H1 (cell line): Measurements from ENCODE around the gene CRELD1. TPM values are rescaled to one million over a fixed set of nuclear protein-coding genes. Genes with fewer than 3 reads are reported as not detected.

Experiments used
- CTCF ChIA-PET: fragments of 300-600 bp; sonication (Branson Sonifier 250); formaldehyde crosslinking; loops from one replicate; lab custom pipeline; 2021; ENCODE audit not compliant: partially characterized antibody; lab: Charles Lee
- POLR2A ChIA-PET: fragments of 300-600 bp; sonication (Branson Sonifier 250); formaldehyde crosslinking; loops from one replicate; lab custom pipeline; 2021; ENCODE audit warnings: inconsistent platforms; ENCODE audit not compliant: partially characterized antibody; lab: Charles Lee
- DNase-seq, 2 experiments: peaks; one replicate each; pipeline versions ENCODE4 v3.0.0 to v3.0.0-alpha.2; 2010 to 2022; ENCODE audit warnings: low spot score in 2 of 2, low read depth in 1 of 2, mixed read lengths in 1 of 2
- FAIRE-seq: peaks from 2 replicates; lab custom pipeline; 2011; peaks lifted over from hg19 to GRCh38; lab: Jason Lieb, UNC
- H2AFZ ChIP-seq: 2 replicates; pipeline ENCODE4 v1.8.1; 2012; ENCODE audit warnings: low read length, inconsistent platforms
- H2AK5ac ChIP-seq: 2 replicates; pipeline ENCODE4 v1.6.1; 2013; ENCODE audit warnings: low read depth, low read length
- H2BK120ac ChIP-seq: replicated peaks from 2 replicates; pipeline ENCODE3; 2013; ENCODE audit warnings: low read depth, low read length, inconsistent platforms
- H2BK12ac ChIP-seq: 2 replicates; pipeline ENCODE4 v1.6.1; 2013; ENCODE audit warnings: low read depth, low read length
- H2BK15ac ChIP-seq: 2 replicates; pipeline ENCODE4 v1.6.1; 2013; ENCODE audit warnings: low read length
- H2BK20ac ChIP-seq: 2 replicates; pipeline ENCODE4 v1.6.1; 2013; ENCODE audit warnings: low read length
- H2BK5ac ChIP-seq: 2 replicates; pipeline ENCODE4 v1.6.1; 2013; ENCODE audit warnings: low read depth, low read length
- H3K14ac ChIP-seq: 2 replicates; pipeline ENCODE4 v1.6.1; 2013; ENCODE audit warnings: inconsistent platforms; ENCODE audit not compliant: insufficient read length
- H3K18ac ChIP-seq: 2 replicates; pipeline ENCODE4 v1.6.1; 2013; ENCODE audit warnings: low read length; ENCODE audit errors: extremely low read depth
- H3K23ac ChIP-seq: 2 replicates; pipeline ENCODE4 v1.6.1; 2013; ENCODE audit warnings: inconsistent platforms; ENCODE audit not compliant: insufficient read length
- H3K23me2 ChIP-seq: 2 replicates; pipeline ENCODE4 v1.6.1; 2013; ENCODE audit warnings: low read depth, low read length
- H3K27ac ChIP-seq: 2 replicates; pipeline ENCODE4 v1.6.1; 2011; ENCODE audit warnings: low read depth, low read length, inconsistent platforms
- H3K27me3 ChIP-seq, 4 experiments: replicated peaks in 1 of 4; 1 replicate in 1 of 4; 2 replicates in 3 of 4; pipeline versions ENCODE4 v1.6.1 to v1.8.1; 2011 to 2013; ENCODE audit warnings: low read length in 3 of 4, mild to moderate bottlenecking in 3 of 4, inconsistent platforms in 2 of 4, mixed read lengths in 2 of 4, moderate library complexity in 1 of 4; ENCODE audit not compliant: control insufficient read depth in 3 of 4, insufficient read depth in 3 of 4; ENCODE audit errors: extremely low read depth in 1 of 4
- H3K36me3 ChIP-seq, 4 experiments: 2 replicates each; pipeline versions ENCODE4 v1.6.1 to v1.8.1; 2011 to 2013; ENCODE audit warnings: mild to moderate bottlenecking in 4 of 4, low read length in 3 of 4, moderate library complexity in 2 of 4, control low read depth in 1 of 4, inconsistent platforms in 1 of 4; ENCODE audit not compliant: insufficient read depth in 4 of 4, control insufficient read depth in 2 of 4
- H3K4ac ChIP-seq: replicated peaks from 2 replicates; pipeline ENCODE3; 2013; ENCODE audit warnings: low read length, low read depth, mixed read lengths, inconsistent platforms; ENCODE audit not compliant: insufficient read length
- H3K4me1 ChIP-seq, 4 experiments: replicated peaks in 1 of 4; 1 replicate in 1 of 4; 2 replicates in 3 of 4; pipeline versions ENCODE4 v1.6.1 to v1.8.1; 2011 to 2013; ENCODE audit warnings: low read length in 3 of 4, inconsistent platforms in 2 of 4, mixed read lengths in 1 of 4; ENCODE audit not compliant: insufficient read depth in 4 of 4, control insufficient read depth in 3 of 4
- H3K4me2 ChIP-seq, 2 experiments: 2 replicates each; pipeline versions ENCODE4 v1.6.1 to v1.8.1; 2011 to 2013; ENCODE audit warnings: low read depth in 2 of 2, low read length in 2 of 2, control low read depth in 1 of 2, inconsistent platforms in 1 of 2, mild to moderate bottlenecking in 1 of 2; ENCODE audit not compliant: insufficient read depth in 1 of 2
- H3K4me3 ChIP-seq, 4 experiments: fragments of 200-600, 300-600 bp in 1 of 4; sonication (generic), shearing (Covaris generic), sonication (Bioruptor Twin) in 1 of 4; 2 replicates each; pipeline versions ENCODE4 v1.5.1 to v1.8.1; 2011 to 2016; ENCODE audit warnings: low read length in 4 of 4, low read depth in 3 of 4, control low read depth in 2 of 4, inconsistent platforms in 2 of 4, mild to moderate bottlenecking in 2 of 4, mixed read lengths in 1 of 4, moderate library complexity in 1 of 4; ENCODE audit not compliant: insufficient read depth in 2 of 4; ENCODE audit errors: extremely low read depth in 1 of 4
- H3K56ac ChIP-seq: replicated peaks from 2 replicates; pipeline ENCODE3; 2013; ENCODE audit warnings: low read depth, mild to moderate bottlenecking, mixed read lengths, low read length, inconsistent platforms; ENCODE audit not compliant: insufficient read length
- H3K79me1 ChIP-seq: 2 replicates; pipeline ENCODE4 v1.6.1; 2013; ENCODE audit warnings: low read depth, low read length, control low read depth
- H3K79me2 ChIP-seq, 2 experiments: 2 replicates each; pipeline versions ENCODE4 v1.6.1 to v1.8.1; 2012 to 2013; ENCODE audit warnings: low read length in 2 of 2, mild to moderate bottlenecking in 2 of 2, inconsistent platforms in 1 of 2; ENCODE audit not compliant: insufficient read depth in 2 of 2, control insufficient read depth in 1 of 2
- H3K9ac ChIP-seq, 4 experiments: replicated peaks in 1 of 4; 1 replicate in 1 of 4; 2 replicates in 3 of 4; pipeline versions ENCODE4 v1.6.1 to v1.8.1; 2011 to 2013; ENCODE audit warnings: low read depth in 3 of 4, low read length in 3 of 4, control low read depth in 2 of 4, mild to moderate bottlenecking in 2 of 4, moderate library complexity in 2 of 4, inconsistent platforms in 1 of 4; ENCODE audit errors: extremely low read depth in 1 of 4
- H3K9me3 ChIP-seq, 2 experiments: 2 replicates each; pipeline versions ENCODE4 v1.6.1 to v1.8.1; 2012 to 2013; ENCODE audit warnings: mild to moderate bottlenecking in 2 of 2, moderate library complexity in 2 of 2, control low read depth in 1 of 2, inconsistent platforms in 1 of 2, low read depth in 1 of 2, low read length in 1 of 2, mixed read lengths in 1 of 2; ENCODE audit not compliant: insufficient read depth in 2 of 2
- H4K20me1 ChIP-seq, 2 experiments: replicated peaks in 1 of 2; 2 replicates each; pipeline versions ENCODE3 to v1.8.1; 2011 to 2013; ENCODE audit warnings: inconsistent platforms in 2 of 2, low read length in 2 of 2, mild to moderate bottlenecking in 1 of 2; ENCODE audit not compliant: insufficient read depth in 2 of 2, control insufficient read depth in 1 of 2
- H4K5ac ChIP-seq: 2 replicates; pipeline ENCODE4 v1.6.1; 2013; ENCODE audit warnings: low read length, low read depth, mixed read lengths, inconsistent platforms; ENCODE audit not compliant: insufficient read length
- H4K8ac ChIP-seq: 2 replicates; pipeline ENCODE4 v1.8.0; 2013; ENCODE audit warnings: mild to moderate bottlenecking, moderate library complexity, low read length, inconsistent platforms; ENCODE audit not compliant: insufficient read depth; ENCODE audit errors: extremely low read depth
- H4K91ac ChIP-seq: replicated peaks from 2 replicates; pipeline ENCODE3; 2013; ENCODE audit warnings: low read length, mixed read lengths, inconsistent platforms; ENCODE audit not compliant: insufficient read length
- CEBPB ChIP-seq: IDR thresholded peaks from 2 replicates; pipeline ENCODE4 v1.6.1; 2012; ENCODE audit warnings: low read depth, low read length
- EGR1 ChIP-seq: IDR thresholded peaks from 2 replicates; pipeline ENCODE4 v1.6.1; 2011; ENCODE audit warnings: low read depth, low read length, borderline replicate concordance
- PHF8 ChIP-seq: fragments of 200-600 bp; sonication (generic); conservative IDR thresholded peaks from 2 replicates; pipeline ENCODE4 v1.7.1; 2012; ENCODE audit warnings: low read depth, mild to moderate bottlenecking, inconsistent platforms, low read length, moderate library complexity
- SUZ12 ChIP-seq: fragments of 200-600 bp; sonication (generic); IDR thresholded peaks from 2 replicates; pipeline ENCODE4 v1.6.1; 2012; ENCODE audit warnings: mild to moderate bottlenecking, inconsistent platforms, low read length, moderate library complexity, mixed read lengths
- WGBS, 2 experiments: shearing (Covaris generic) in 1 of 2; methylation state at CpG; one replicate each; pipeline versions ENCODE4 v1.1.6 to v1.1.7; 2013 to 2015; ENCODE audit warnings: low lambda C conversion rate in 2 of 2, mixed read lengths in 2 of 2, inconsistent platforms in 1 of 2, low coverage in 1 of 2, missing lambda C conversion rate in 1 of 2; ENCODE audit not compliant: insufficient replicate concordance in 2 of 2, insufficient coverage in 1 of 2, insufficient read length in 1 of 2; ENCODE audit errors: extremely low coverage in 1 of 2, missing lambda C conversion rate in 1 of 2; 5-methylcytosine and 5-hydroxymethylcytosine counted together
- polyA plus RNA-seq, 7 experiments: library from polyadenylated mRNA; depleted of rRNA in 3 of 7; stranded (reverse) in 5 of 7; unstranded in 2 of 7; fragments of >200 nt in 5 of 7; fragments of 200-250 nt in 2 of 7; gene quantifications; 1 replicate in 5 of 7; 2 replicates in 1 of 7; 4 replicates in 1 of 7; pipeline versions ENCODE4 v1.2.1 to v1.2.3, GENCODE V29; 2011 to 2013; ENCODE audit warnings: missing spikeins in 2 of 7, mixed read lengths in 2 of 7
- total RNA-seq: library from RNA; stranded (reverse); fragmentation: NEBNext Ultra II Directional; extraction: Animal tissue kit (Norgen Biotek cat#: 25700); gene quantifications from 2 replicates; pipeline ENCODE4 v1.2.1, GENCODE V29; 2021

CRELD1 gene
- total and polyA plus RNA-seq, 2 of the 8 experiments (the other 6 are each of a cell fraction or from before 2014, with no cell fraction given), result 12.9 to 15.1 TPM

- no peak for FAIRE-seq
- TF ChIP-seq CEBPB (no peak), PHF8 (0 out of 2 replicates have a peak, but pooled peaks have one; percentile 9), SUZ12 (peak; percentile 38; the same call in 1 of the 2 replicates), EGR1 (no peak)
- TF ChIP-seq, all 59 proteins: peak for 2
- CTCF ChIA-PET, result interaction anchor here (0.7 to 7.5 kb wide), 30 partner anchors 9 to 127 kb away, joined by 3 to 86 read pairs (median 5); partner anchors contain the start of genes IL17RC, JAGN1 and PRRT3
Observed at GRCh38 chr3:9932535-9932842, 1.1 kb upstream of the CRELD1 start.

More at GRCh38 chr3:9932535-9932842, 1.1 kb upstream of the CRELD1 start:
- H2BK12ac ChIP-seq, result no peak overlapping the region
- no peaks in the 10 kb centered on the region for H3K9me3 ChIP-seq
- peak overlapping the region; percentile 19 for H3K14ac ChIP-seq
- peak overlapping the region; percentile 95 for H4K8ac ChIP-seq
- no peak overlapping the region for H2BK15ac ChIP-seq
- WGBS, 2 experiments, result 7% methylated on average over 13 of the region's 13 CpGs; no CpG with 5 or more reads in 1 of the 2 experiments
- H3K18ac ChIP-seq, result no peak overlapping the region
- DNase-seq, result no peak
- peak overlapping the region; percentile 77 to 90 for H3K4me2 ChIP-seq
- H2AFZ ChIP-seq, result 0 out of 2 replicates have a peak overlapping the region, but pooled peaks have one; percentile 49
- H3K4ac ChIP-seq, result no peak overlapping the region
- no peaks in the 10 kb centered on the region for H3K36me3 ChIP-seq
- H3K79me2 ChIP-seq, result no peaks in the 10 kb centered on the region
- H3K79me1 ChIP-seq, result no peaks in the 10 kb centered on the region
- H3K4me1 ChIP-seq, result peaks cover 0 to 10% (median 5%) of the 10 kb centered on the region in 4 experiments; a peak in 6 of 7 replicates
- no peak overlapping the region for H2BK5ac ChIP-seq
- no peaks in the 10 kb centered on the region for H4K20me1 ChIP-seq
- peaks cover 13% of the 10 kb centered on the region; the same call in 1 of the 2 replicates for H3K23me2 ChIP-seq
- peak overlapping the region; percentile 56 for H4K5ac ChIP-seq
- H4K91ac ChIP-seq, result peak overlapping the region; percentile 17
- no peak overlapping the region for H2AK5ac ChIP-seq
- peak overlapping the region in 2 of 4 experiments; percentile 11 to 13; a peak in 2 of 7 replicates for H3K9ac ChIP-seq
- no peak overlapping the region for H2BK120ac ChIP-seq
- H3K27ac ChIP-seq, result no peak overlapping the region
- H3K23ac ChIP-seq, result no peak overlapping the region
- peaks cover 0 to 3% (median 0%) of the 10 kb centered on the region in 4 experiments; a peak in 1 of 7 replicates for H3K27me3 ChIP-seq
- POLR2A ChIA-PET, result interaction anchor here (1.1 to 5.9 kb wide), 13 partner anchors 12 to 140 kb away, joined by 3 to 43 read pairs (median 6); partner anchors contain the start of genes ARPC4, EMC3, IL17RC and PRRT3
- H2BK20ac ChIP-seq, result no peak overlapping the region
- H3K56ac ChIP-seq, result no peak overlapping the region
- peak overlapping the region; percentile 25 to 78 (median 68) for H3K4me3 ChIP-seq
